Left ventricle myocardium inferior (tissue), 1 donor: Measurements from ENCODE around the gene MGME1. TPM values are rescaled to one million over a fixed set of nuclear protein-coding genes. Genes with fewer than 3 reads are reported as not detected.

Experiments
- DNase-seq: peaks from one replicate; pipeline ENCODE4 v3.0.0-alpha.2; 2020
- H3K27ac ChIP-seq: fragments of 200-600 bp; replicated peaks from 2 replicates; pipeline ENCODE4 v1.8.0; 2021
- H3K27me3 ChIP-seq: fragments of 200-600 bp; 2 replicates; pipeline ENCODE4 v1.8.0; 2021; ENCODE audit warnings: low read depth
- H3K36me3 ChIP-seq: fragments of 200-600 bp; 2 replicates; pipeline ENCODE4 v1.8.0; 2021
- H3K4me1 ChIP-seq: fragments of 200-600 bp; 2 replicates; pipeline ENCODE4 v1.8.0; 2021
- H3K4me3 ChIP-seq: fragments of 200-600 bp; 2 replicates; pipeline ENCODE4 v1.8.0; 2021; ENCODE audit warnings: mild to moderate bottlenecking, moderate library complexity
- H3K9me3 ChIP-seq: fragments of 200-600 bp; replicated peaks from 2 replicates; pipeline ENCODE4 v1.8.0; 2021
- CTCF ChIP-seq: fragments of 200-600 bp; IDR thresholded peaks from 2 replicates; pipeline ENCODE4 v1.8.0; 2021; ENCODE audit warnings: antibody characterized with exemption, mild to moderate bottlenecking, borderline replicate concordance
- intact Hi-C: fragments of 100-400 bp; cut with micrococcal nuclease; formaldehyde crosslinking; loops from one replicate; pipeline ENCODE4 v1.11.0; 2022
- long read RNA-seq: library from polyadenylated mRNA; unstranded; transcript quantifications from one replicate; pipeline ENCODE4 v2.0.0, GENCODE V29; 2021
- total RNA-seq: library from RNA; stranded (reverse); fragmentation: NEBNext Ultra II Directional; extraction: Animal tissue kit (Norgen Biotek cat#: 25700); gene quantifications from one replicate; pipeline ENCODE4 v1.2.1, GENCODE V29; 2021
- donor health status: DM: no; HTN: yes; CAD: no; lungs with severe emphysema.

MGME1 gene, protein sequence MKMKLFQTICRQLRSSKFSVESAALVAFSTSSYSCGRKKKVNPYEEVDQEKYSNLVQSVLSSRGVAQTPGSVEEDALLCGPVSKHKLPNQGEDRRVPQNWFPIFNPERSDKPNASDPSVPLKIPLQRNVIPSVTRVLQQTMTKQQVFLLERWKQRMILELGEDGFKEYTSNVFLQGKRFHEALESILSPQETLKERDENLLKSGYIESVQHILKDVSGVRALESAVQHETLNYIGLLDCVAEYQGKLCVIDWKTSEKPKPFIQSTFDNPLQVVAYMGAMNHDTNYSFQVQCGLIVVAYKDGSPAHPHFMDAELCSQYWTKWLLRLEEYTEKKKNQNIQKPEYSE
- total RNA-seq: 13.6 TPM
- long read RNA-seq, transcript MGME1-203 (5 exons, 2,336 nt): major isoform, 12 of 28 reads
- long read RNA-seq, partial matches to known transcripts: 5 of 28 reads
- long read RNA-seq, other reads (novel, unspliced or antisense): 9 of 28 reads

DNA sequence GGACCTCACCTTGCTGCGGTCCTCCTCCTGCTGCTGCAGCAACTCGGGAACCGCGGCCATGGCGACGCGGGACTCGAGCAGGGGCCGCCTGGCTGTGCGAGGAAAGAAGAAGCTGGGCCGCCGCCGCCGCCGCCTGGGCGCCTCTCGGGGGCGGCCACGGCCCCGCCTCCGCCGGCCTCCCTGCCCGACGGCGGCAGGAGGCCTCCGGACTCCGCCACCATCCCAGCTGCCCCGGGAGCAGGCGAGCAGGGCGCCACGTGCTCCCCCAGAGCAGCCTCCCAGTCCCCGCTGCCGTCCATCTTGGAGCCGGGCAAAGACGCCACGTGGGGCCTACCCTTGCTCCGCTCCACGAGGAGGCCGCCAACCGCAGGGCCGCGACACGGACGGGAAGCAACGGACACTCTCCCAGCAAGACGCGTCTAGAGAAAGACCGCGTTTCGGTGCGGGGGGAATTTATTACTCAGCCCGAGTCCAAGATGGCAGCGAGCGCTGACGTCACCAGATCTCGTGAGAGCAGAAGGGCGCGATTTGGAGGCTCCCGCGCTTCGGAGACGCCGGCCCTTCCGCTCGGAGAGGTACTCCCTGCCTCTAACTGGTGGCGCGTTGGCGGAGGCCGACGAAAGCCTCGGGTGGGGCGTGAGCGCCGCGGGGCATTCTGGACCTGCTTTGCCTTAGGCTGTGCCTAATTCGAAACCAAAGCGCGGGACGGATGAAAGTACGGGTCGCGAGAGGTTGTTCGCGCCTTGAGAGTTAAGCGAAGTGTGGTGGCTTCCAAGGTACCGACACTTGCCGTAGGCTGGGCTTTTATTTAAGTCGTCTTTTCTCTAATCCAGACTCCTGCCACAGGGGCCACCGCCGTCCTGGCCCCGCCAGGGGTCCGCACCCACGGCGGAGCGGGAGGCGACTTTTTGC is at the start of gene MGME1, which contains the start of gene SNX5:
Gene MGME1 (plus strand): TSS at position 653 of the 912 bp plus-strand sequence. CDS start 842 bp downstream, outside the sequence.
Gene SNX5 (minus strand): TSS at position 429 of the 912 bp plus-strand sequence. CDS start 369 bp downstream, at position 60.
- DNase-seq: peak; percentile 100
- TF ChIP-seq CTCF: no peak
- intact Hi-C loops: no loop called here
- Histone ChIP-seq H3K4me3 (peak within 1 kb of the TSS; percentile 95), H3K4me1 (peaks cover 94% of the 10 kb centered on the region), H3K27me3 (no peaks in the 10 kb centered on the region), H3K27ac (peak within 1 kb of the TSS; percentile 99), H3K9me3 (no peaks in the 10 kb centered on the region), H3K36me3 (no peaks in the 10 kb centered on the region)

- no peaks in the 10 kb centered on the region for H3K27me3 ChIP-seq
- no peaks in the 10 kb centered on the region for H3K9me3 ChIP-seq
- TF ChIP-seq CTCF: no peak
- H3K36me3 ChIP-seq: no peaks in the 10 kb centered on the region
- no peak for DNase-seq
- intact Hi-C loops: no loop called here
- no peak overlapping the region for H3K4me3 ChIP-seq
- no peak overlapping the region for H3K27ac ChIP-seq
- no peaks in the 10 kb centered on the region for H3K4me1 ChIP-seq
These were observed 49.7 kb upstream of the MGME1 start for GRCh38 chr20:17919149-17919548.

GRCh38 chr20:17921774-17922173 is 47.0 kb upstream of the MGME1 start:
- Histone ChIP-seq H3K27ac (no peak overlapping the region), H3K4me1 (peaks cover 7% of the 10 kb centered on the region), H3K9me3 (no peaks in the 10 kb centered on the region), H3K36me3 (no peaks in the 10 kb centered on the region), H3K27me3 (no peaks in the 10 kb centered on the region), H3K4me3 (no peak overlapping the region)
- intact Hi-C loops: no loop called here
- no peak for DNase-seq
- no peak for TF ChIP-seq CTCF

DNA sequence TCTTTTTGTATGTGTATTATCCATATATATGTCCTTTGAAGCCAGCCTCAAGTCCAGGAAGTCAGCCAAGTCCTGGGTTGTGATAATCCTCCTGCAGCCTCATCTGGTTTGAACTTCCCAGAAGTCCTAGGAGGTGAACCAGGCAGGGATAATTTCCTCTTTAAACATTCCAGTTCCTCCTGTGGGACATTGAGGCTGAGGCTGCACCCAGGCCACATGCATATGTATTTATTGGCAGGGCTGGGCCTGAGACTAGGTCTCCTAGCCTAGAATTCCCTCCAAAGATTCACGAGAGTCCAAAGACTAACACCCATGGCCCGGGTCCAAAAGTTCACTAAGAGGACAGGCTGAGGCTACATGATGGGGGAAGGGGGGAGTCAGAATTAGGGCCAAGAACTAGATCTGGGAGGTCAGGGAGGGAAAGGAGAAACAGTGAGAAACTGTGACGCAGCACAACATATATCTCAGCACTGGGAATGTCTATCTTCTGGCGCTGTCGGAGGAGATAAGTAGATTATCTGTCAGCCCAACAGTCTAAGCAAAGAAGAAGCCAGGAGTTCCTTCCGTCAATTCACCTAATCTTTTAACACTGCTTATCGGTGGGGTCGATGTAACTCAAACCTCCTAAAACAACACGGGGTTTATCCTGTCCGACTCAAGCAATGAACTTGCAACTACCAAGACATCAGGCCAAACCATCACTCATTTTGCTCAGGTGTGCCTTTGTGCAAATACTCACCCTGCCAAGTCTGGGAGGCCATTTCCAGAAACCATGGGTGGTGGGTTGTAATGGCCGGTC is 43.5 kb upstream of the MGME1 start:
- no peaks in the 10 kb centered on the region for H3K9me3 ChIP-seq
- intact Hi-C loops: no loop called here
- no peaks in the 10 kb centered on the region for H3K36me3 ChIP-seq
- no peak for DNase-seq
- H3K4me3 ChIP-seq: no peak overlapping the region
- H3K4me1 ChIP-seq: peaks cover 20% of the 10 kb centered on the region
- TF ChIP-seq CTCF: no peak
- H3K27me3 ChIP-seq: no peaks in the 10 kb centered on the region
- no peak overlapping the region for H3K27ac ChIP-seq

- H3K9me3 ChIP-seq: no peaks in the 10 kb centered on the region
- no peak for TF ChIP-seq CTCF
- intact Hi-C loops: no loop called here
These were observed 42.9 kb upstream of the MGME1 start for GRCh38 chr20:17925940-17926300.

More at GRCh38 chr20:17925940-17926300, 42.9 kb upstream of the MGME1 start:
- Histone ChIP-seq H3K27me3 (no peaks in the 10 kb centered on the region), H3K4me3 (no peak overlapping the region), H3K4me1 (peaks cover 20% of the 10 kb centered on the region), H3K27ac (no peak overlapping the region), H3K36me3 (no peaks in the 10 kb centered on the region)
- DNase-seq: no peak
